Hepatocyte (in vitro differentiated cells): ENCODE data around the gene APC2. TPM values are rescaled to one million over a fixed set of nuclear protein-coding genes. Genes with fewer than 3 reads are reported as not detected.
A peak's percentile ranks its signal among the peaks of the same experiment; 100 is the strongest.

Source experiments
- DNase-seq: peaks from one replicate; pipeline ENCODE4 v3.0.0-alpha.2; 2016; ENCODE audit warnings: low spot score
- H2AFZ ChIP-seq: fragments of 200-600 bp; sonication (generic); 2 replicates; pipeline ENCODE4 v1.6.0; 2016; ENCODE audit warnings: antibody characterized with exemption, mild to moderate bottlenecking
- H3K27ac ChIP-seq: fragments of 200-600 bp; sonication (generic); 2 replicates; pipeline ENCODE4 v1.5.1; 2016; ENCODE audit warnings: mild to moderate bottlenecking
- H3K27me3 ChIP-seq: fragments of 200-600 bp; sonication (generic); 2 replicates; pipeline ENCODE4 v1.6.1; 2016
- H3K36me3 ChIP-seq: fragments of 200-600 bp; sonication (generic); replicated peaks from 2 replicates; pipeline ENCODE4 v1.5.1; 2016; ENCODE audit warnings: low read depth; ENCODE audit not compliant: insufficient read depth
- H3K4me1 ChIP-seq: fragments of 200-600 bp; sonication (generic); 2 replicates; pipeline ENCODE4 v1.5.1; 2016; ENCODE audit warnings: mild to moderate bottlenecking, moderate library complexity; ENCODE audit not compliant: insufficient read depth
- H3K4me2 ChIP-seq: fragments of 200-600 bp; sonication (generic); 2 replicates; pipeline ENCODE4 v1.6.0; 2016
- H3K4me3 ChIP-seq: fragments of 200-600 bp; sonication (generic); 2 replicates; pipeline ENCODE4 v1.5.1; 2016; ENCODE audit warnings: mild to moderate bottlenecking
- H3K79me2 ChIP-seq: fragments of 200-600 bp; sonication (generic); 2 replicates; pipeline ENCODE4 v1.6.0; 2017; ENCODE audit warnings: mild to moderate bottlenecking
- H3K9me2 ChIP-seq: fragments of 200-600 bp; sonication (generic); replicated peaks from 2 replicates; pipeline ENCODE4 v1.6.0; 2017; ENCODE audit warnings: mild to moderate bottlenecking; ENCODE audit not compliant: insufficient read depth
- H3K9me3 ChIP-seq: fragments of 200-600 bp; sonication (generic); 2 replicates; pipeline ENCODE4 v1.5.1; 2016; ENCODE audit warnings: low read depth, mild to moderate bottlenecking
- H4K20me1 ChIP-seq: fragments of 200-600 bp; sonication (generic); 2 replicates; pipeline ENCODE4 v1.6.0; 2016; ENCODE audit warnings: mild to moderate bottlenecking; ENCODE audit not compliant: insufficient read depth, poor library complexity, severe bottlenecking
- EZH2 ChIP-seq: fragments of 200-600 bp; sonication (generic); IDR thresholded peaks from 2 replicates; pipeline ENCODE4 v1.6.1; 2016; ENCODE audit warnings: antibody characterized with exemption, mild to moderate bottlenecking, borderline replicate concordance
- EZH2phosphoT487 ChIP-seq: fragments of 200-600 bp; sonication (generic); IDR thresholded peaks from one replicate; pipeline ENCODE4 v1.6.1; 2018; ENCODE audit warnings: antibody characterized with exemption, mild to moderate bottlenecking, low read depth, moderate library complexity; ENCODE audit not compliant: unreplicated experiment, severe bottlenecking
- WGBS: methylation state at CpG from one replicate; pipeline ENCODE4 v1.1.6; 2016; ENCODE audit warnings: low lambda C conversion rate; ENCODE audit errors: missing lambda C conversion rate; 5-methylcytosine and 5-hydroxymethylcytosine counted together
- polyA plus RNA-seq: library from polyadenylated mRNA; unstranded; fragments of >200 nt; fragmentation: Nextera tagmentation; extraction: Ambion mirVana; gene quantifications from 2 replicates; pipeline ENCODE4 v1.2.1, GENCODE V29; 2016
- total RNA-seq: library from RNA; depleted of rRNA; stranded (reverse); fragments of >200 nt; gene quantifications from 2 replicates; pipeline ENCODE4 v1.2.3, GENCODE V29; 2014
- TF ChIP-seq, protein P1 (sequence below): fragments of 200-600 bp; sonication (generic); IDR thresholded peaks from 2 replicates; pipeline ENCODE4 v1.5.1; 2016; ENCODE audit warnings: antibody characterized with exemption, mild to moderate bottlenecking; ENCODE audit not compliant: poor library complexity

Gene APC2
- total and polyA plus RNA-seq, 2 experiments from 2014 or later, result 0.36 to 1.2 TPM

DNA sequence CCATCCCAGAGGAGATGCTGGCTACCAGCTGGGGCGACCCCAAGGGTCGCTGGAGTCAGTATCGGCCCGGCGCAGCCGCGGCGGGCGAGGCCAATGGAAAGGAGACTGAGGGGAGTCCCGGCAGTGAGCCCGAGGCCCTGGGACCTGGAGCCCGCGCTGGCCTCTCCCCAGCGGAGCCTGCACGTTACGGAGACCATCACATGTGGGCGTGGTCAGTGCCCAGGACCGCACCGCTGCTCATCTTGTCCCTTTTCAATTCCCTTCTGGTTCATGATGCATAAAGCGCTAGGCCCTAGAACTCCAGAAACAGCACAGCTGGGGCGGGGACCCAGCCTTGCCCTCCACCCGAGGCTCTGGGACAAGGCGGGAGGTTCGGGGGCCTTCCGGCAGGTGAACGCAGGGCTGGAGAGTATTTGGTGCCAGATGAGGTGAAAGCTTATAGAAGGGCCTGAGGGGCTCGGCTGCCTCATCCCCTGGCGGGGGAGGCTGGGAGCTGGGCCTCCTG lies 21.1 kb downstream of the APC2 start:
- TF ChIP-seq EZH2phosphoT487 (peak; percentile 16), EZH2 (no peak)
- TF ChIP-seq, protein P1, sequence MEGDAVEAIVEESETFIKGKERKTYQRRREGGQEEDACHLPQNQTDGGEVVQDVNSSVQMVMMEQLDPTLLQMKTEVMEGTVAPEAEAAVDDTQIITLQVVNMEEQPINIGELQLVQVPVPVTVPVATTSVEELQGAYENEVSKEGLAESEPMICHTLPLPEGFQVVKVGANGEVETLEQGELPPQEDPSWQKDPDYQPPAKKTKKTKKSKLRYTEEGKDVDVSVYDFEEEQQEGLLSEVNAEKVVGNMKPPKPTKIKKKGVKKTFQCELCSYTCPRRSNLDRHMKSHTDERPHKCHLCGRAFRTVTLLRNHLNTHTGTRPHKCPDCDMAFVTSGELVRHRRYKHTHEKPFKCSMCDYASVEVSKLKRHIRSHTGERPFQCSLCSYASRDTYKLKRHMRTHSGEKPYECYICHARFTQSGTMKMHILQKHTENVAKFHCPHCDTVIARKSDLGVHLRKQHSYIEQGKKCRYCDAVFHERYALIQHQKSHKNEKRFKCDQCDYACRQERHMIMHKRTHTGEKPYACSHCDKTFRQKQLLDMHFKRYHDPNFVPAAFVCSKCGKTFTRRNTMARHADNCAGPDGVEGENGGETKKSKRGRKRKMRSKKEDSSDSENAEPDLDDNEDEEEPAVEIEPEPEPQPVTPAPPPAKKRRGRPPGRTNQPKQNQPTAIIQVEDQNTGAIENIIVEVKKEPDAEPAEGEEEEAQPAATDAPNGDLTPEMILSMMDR, result no peak
- Histone ChIP-seq H3K79me2 (no peaks in the 10 kb centered on the region), H3K9me3 (no peaks in the 10 kb centered on the region), H3K4me2 (peak overlapping the region; percentile 94), H3K4me3 (no peak overlapping the region), H3K36me3 (no peaks in the 10 kb centered on the region), H3K27me3 (peaks cover 70% of the 10 kb centered on the region), H3K27ac (no peak overlapping the region), H4K20me1 (peaks cover 84% of the 10 kb centered on the region), H3K9me2 (no peaks in the 10 kb centered on the region), H3K4me1 (peaks cover 38% of the 10 kb centered on the region), H2AFZ (no peak overlapping the region)
- WGBS, result 10% methylated on average over 26 of the region's 28 CpGs
- peak; percentile 51 for DNase-seq

GRCh38 chr19:1471515-1472160 lies 21.7 kb downstream of the APC2 start:
- Histone ChIP-seq H3K4me3 (no peak overlapping the region), H3K27me3 (peaks cover 64% of the 10 kb centered on the region), H3K9me2 (no peaks in the 10 kb centered on the region), H4K20me1 (peaks cover 78% of the 10 kb centered on the region), H3K4me1 (peaks cover 32% of the 10 kb centered on the region), H3K79me2 (peaks cover 5% of the 10 kb centered on the region), H3K27ac (no peak overlapping the region), H3K36me3 (no peaks in the 10 kb centered on the region), H2AFZ (no peak overlapping the region), H3K4me2 (peak overlapping the region; percentile 94), H3K9me3 (no peaks in the 10 kb centered on the region)
- TF ChIP-seq EZH2phosphoT487, result no peak
- TF ChIP-seq EZH2, result no peak
- TF ChIP-seq, protein P1, result peak; percentile 26
- no peak for DNase-seq
- WGBS, result 42% methylated on average over 19 of the region's 24 CpGs

DNA sequence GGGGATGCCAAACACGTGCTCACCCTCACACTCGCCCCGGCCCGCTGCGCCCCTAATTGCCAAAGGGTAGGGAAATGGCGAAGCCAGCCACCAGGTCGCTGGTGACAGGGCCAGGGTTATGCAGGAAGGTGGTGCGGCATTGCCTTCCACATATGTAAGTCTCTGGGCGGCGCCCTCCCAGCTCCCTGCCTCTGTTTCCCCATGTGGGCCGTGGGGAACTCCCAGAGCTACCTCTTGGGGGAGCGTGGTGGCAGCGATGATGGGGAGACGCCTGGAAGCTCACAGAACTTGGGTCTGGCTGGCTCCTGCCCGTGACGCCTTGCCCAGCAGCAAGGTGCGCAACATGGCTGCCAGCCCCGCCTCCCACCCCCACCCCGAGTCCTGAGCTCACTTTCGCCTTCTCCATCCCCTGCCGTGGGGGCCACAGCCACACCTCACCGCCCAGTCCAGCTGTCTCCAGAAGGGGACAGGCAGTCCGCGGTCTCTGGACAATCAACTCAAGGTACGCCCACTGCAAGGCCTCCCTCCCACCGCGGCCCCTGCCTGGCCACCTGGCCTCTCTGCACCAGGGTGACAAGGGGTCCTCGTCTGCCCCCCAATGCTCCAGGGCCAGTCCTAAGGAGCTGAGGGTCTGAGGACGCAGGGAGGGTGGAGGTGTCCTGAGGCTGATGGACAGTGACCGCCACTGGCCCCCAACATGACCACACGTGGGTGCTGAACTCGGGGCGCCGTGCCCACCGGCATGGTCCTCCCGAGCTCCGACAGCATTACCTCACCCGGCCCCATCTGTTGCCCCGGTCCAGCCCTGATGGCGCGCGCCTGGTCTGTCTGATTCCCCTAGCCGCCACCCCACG lies 22.5 kb downstream of the APC2 start:
- Histone ChIP-seq H3K4me2 (no peak overlapping the region), H2AFZ (no peak overlapping the region), H3K4me3 (no peak overlapping the region), H3K27me3 (peaks cover 56% of the 10 kb centered on the region), H3K9me2 (no peaks in the 10 kb centered on the region), H3K27ac (no peak overlapping the region), H3K9me3 (no peaks in the 10 kb centered on the region), H3K79me2 (peaks cover 13% of the 10 kb centered on the region), H3K4me1 (peaks cover 30% of the 10 kb centered on the region), H4K20me1 (peaks cover 77% of the 10 kb centered on the region), H3K36me3 (no peaks in the 10 kb centered on the region)
- WGBS, result 71% methylated on average over 35 of the region's 44 CpGs
- TF ChIP-seq EZH2 (no peak), EZH2phosphoT487 (no peak)
- TF ChIP-seq, protein P1, result no peak
- DNase-seq, result no peak
